Measurements from ENCODE around the gene STK10.
"Not testable (repeated sequence)": the region's sequence is repeated elsewhere in the genome, so short reads cannot be mapped to it uniquely, and the experiment has no call there.

Gene STK10

DNA sequence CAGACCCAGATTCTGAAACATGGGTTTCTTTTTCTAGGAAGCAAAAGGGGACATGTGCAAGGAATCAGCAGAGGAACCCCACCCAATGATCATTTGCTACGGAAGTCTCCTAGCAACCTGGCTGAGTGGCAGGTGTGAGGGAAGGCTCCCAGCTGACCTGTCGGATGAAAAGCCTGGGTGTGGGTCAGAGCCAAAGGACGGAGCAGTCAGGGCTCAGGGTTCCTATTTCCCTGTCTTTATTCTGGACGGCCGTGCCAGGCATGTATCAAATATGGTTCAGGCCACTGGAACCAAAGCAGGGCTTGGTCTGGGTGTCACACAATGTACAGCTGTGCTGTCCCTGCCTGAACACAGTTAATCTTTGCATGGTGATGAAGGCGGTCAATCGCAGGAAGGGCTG lies 20.1 kb downstream of the STK10 start:
- DNase-seq (ENCODE audit: insufficient read length, low spot score) (no peak), FAIRE-seq (no peak)

DNA sequence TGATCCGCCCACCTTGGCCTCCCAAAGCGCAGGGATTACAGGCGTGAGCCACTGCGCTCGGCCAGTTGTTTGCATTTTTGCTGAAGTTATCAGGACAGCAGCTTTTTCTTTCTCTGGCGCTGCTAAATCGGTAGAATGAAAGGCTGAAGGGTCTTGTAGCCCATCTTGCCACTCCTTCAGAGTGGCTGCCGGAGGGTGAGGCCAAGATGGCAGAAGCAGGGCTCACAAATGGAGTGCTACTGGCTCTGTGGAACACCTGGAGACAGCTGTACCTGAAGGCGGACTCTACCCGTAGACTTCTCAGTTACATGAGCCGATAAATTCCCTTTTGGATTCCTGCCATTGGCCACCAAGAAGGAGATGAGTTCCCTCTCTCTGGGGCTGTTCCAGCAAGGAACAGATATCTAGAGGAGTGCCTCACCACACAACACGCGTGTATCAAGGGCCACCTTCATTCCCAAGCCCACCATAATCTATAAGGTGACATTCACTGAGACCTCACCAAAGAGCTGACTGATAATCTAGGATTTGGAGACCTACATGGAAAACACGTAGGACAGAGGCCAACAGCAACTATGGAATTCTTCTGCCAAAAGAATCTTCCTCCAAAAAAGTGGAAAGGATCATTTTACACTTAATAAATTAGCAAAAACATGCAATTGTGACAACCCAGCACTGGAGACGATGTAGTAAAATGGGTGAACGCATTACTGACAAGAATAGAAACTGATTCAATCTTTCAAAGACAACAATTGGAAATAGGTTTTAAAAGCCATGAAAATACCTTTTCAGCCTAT lies 21.8 kb downstream of the STK10 start:
- no peak for FAIRE-seq
- no peak for DNase-seq (ENCODE audit: insufficient read length, low spot score)

DNA sequence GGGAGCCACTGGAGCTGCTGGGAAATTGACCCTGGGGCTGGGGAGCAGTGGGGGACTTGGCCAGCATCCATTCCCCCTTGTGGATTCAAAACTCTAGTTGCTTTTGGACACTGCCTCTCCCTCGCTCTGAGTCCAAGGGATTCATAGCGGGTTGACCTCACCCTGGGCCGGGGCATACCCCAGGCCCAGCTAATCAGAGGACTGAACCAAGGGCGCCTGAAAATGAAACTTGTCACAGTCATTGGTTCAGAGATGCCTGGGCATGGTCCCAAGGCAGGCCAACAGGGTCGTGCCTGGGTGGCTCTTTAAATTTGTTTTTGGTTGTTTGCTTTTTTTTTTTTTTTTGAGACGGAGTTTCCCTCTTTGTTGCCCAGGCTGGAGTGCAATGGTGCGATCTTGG lies 22.6 kb downstream of the STK10 start:
- DNase-seq (ENCODE audit: insufficient read length, low spot score): no peak
- no peak for FAIRE-seq

DNA sequence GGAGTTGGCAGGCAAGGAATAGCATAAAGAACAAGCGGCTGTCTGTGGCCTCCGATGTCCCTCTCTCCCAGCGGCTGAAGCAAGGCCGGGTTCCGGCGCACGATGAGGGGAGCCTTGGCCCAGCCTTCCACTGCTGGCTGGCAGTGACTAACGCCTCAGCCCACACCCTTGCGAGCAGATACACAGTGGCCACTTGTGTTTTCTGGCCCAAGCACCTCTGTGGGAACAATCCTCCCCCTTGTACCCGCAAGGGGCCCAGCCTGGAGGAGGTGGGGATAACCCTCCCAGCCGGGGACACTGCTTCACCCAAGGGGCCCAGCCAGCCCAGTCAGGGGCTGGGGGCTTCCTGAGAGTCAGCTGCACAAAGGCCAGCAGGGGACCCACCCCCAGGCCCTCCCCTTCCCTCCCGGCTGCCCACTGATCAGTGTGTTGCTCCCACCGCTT lies 23.2 kb downstream of the STK10 start:
- no peak for DNase-seq (ENCODE audit: insufficient read length, low spot score)
- FAIRE-seq: no peak

DNA sequence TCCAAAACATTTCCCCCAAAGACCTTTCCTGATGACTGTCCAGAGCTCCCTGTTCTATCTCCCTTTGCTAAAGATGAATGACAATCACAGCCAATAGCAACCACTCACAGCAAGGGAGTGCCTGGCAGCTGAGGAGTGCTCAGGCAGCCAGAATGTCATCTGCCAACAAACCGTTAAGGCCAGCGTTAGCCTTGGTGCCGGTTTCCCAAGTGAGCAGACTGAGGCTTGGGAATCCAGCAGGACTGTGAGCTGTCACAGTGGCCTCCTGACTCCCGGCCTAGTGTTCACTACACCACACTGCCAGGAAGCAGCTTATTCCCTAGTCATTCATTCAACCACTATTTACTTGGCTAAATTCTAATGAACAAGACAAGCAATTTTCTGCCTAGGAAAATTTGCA lies 24.7 kb downstream of the STK10 start:
- no peak for DNase-seq (ENCODE audit: insufficient read length, low spot score)
- no peak for FAIRE-seq

DNA sequence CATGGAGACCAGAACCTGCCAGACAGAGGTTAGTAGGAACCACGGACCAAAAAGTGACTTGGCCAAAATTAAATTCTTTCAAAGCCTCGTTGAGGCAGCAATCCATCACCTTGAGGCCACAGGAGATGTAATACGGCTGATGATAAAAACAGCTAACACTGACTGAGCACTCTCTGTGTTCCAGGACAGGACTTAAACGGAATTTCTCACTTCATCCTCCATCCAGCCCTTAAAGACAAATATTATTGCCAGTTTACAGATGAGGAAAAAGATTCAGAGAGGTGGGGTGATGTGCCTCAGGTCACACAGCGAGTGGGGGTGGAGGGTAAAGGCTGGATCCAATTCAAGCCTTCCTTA lies 25.1 kb downstream of the STK10 start:
- DNase-seq (ENCODE audit: insufficient read length, low spot score) (no peak), FAIRE-seq (no peak)

DNA sequence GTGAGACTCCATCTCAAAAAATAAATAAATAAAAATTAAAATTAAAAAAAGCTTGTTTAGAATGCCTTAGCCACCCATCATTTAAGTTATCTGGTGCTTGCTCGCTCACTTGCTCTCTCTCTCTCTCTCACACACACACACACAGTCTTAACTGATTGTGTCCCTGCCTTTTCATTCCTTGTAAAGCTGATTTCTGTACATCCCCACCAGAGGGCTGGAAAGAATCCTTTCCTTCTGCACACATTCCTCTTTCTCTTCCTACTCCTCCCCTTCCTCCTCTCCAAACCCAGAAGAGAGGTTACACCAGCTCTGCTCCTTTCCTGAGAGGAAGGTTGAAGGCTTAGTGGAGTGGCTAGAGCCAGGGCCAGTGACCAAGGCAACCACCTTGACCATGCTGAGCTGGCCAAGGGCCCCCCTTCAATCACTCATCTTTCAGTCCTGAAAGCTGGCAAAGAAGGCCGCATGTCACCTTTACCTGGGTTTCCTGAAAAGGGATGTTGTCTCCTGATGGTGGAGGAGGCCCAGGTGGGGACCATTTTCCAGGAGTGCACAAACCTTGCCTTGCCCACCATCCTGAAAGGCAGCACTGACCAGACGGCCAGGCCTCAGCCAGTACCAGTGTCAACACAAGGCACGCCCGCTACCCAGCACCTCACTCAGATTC lies 25.6 kb downstream of the STK10 start:
- DNase-seq (ENCODE audit: insufficient read length, low spot score) (no peak), FAIRE-seq (no peak)

DNA sequence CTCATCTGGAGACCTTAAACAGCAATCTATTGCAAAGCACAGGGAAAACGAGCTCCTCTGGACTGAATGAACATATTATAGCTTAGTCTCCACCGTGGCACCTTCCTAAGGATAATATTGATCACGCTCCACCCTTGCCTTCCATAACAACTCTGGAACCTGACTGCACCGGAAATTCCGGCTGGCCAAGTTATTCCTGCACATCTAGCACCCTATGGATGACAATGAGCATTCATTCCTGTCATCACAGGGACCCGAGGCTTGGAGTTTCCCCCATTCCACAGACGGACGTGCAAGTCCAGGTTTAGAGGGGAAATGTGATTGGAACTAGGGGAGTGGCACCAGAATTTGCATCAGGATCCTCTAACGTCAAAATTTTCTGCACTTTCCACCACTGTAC lies 27.5 kb downstream of the STK10 start:
- no peak for DNase-seq (ENCODE audit: insufficient read length, low spot score)
- FAIRE-seq: no peak

DNA sequence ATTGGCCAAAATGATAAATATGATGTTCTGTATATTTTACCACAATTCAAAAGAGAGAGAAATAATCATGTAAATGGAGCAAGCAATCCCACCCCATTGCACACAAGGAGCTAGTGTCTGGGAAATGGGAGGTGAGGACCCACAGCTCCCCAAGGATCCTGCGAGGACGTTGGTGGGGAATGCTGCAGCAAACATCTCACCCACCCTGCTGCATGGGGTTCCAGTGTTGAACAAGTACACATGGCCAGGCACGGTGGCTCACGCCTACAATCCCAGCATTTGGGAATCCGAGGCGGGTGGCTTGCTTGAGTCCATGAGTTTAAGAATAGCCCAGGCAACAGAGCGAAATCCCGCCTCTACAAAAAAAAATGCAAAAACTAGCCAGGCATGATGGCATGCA lies 29.0 kb downstream of the STK10 start:
- FAIRE-seq: no peak
- no peak for DNase-seq (ENCODE audit: insufficient read length, low spot score)

DNA sequence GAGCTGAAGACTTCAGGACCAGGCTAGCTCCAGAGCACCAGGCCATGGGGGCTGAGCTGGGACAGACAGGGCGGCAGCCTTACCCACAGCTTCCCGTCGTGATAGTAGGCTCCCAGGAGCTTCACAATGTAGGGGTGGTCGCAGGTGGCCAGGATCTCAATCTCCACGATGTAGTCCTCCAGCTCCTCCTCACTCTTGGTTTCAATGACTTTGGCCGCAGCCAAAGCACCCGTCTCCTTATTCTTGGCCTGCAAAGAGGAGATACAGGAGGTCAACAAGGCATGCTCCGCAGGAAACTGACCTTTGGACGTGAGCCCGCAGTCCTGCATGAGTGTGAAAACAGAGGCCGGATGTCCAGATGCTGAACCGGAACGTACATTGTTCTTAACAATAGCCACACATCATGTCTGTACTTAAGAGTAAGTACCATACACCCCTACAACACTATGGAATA lies 31.5 kb downstream of the STK10 start:
- DNase-seq (ENCODE audit: insufficient read length, low spot score) (no peak), FAIRE-seq (no peak)

DNA sequence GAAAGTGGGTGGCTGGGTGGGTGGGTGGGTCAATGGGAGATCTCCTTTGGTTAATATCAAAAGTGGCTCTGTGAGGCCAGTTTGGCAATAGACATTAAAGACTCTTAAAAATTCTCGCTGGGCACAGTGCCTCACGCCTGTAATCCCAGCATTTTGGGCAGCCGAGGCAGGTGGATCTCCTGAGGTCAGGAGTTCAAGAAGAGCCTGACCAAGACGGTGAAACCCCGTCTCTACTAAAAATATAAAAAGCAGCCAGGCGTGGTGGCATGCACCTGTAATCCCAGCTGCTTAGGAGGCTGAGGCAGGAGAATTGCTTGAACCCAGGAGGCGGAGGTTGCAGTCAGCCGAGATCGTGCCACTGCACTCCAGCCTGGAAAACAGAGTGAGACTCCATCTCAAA lies 32.9 kb downstream of the STK10 start:
- DNase-seq (ENCODE audit: insufficient read length, low spot score); FAIRE-seq: not testable (repeated sequence)

DNA sequence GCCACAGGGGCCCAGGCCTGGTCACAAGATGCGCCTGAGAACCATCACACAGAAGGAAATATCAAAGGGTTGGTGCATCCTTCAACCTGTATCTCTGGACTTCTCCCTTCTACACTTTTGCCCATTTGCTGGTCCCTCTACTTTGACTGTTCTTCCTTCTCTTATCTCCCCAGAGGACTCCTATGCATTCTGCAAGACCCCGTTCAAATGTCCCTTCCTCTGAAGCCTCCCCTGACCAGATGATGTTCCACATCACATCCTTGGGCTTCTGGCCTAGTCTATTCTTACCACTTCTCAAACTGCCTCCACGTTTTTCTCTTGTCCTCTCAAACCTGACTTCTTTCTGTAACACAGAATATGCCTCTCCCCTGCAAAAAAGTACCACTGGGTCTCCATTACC lies 34.3 kb downstream of the STK10 start:
- FAIRE-seq (no peak), DNase-seq (ENCODE audit: insufficient read length, low spot score) (no peak)

DNA sequence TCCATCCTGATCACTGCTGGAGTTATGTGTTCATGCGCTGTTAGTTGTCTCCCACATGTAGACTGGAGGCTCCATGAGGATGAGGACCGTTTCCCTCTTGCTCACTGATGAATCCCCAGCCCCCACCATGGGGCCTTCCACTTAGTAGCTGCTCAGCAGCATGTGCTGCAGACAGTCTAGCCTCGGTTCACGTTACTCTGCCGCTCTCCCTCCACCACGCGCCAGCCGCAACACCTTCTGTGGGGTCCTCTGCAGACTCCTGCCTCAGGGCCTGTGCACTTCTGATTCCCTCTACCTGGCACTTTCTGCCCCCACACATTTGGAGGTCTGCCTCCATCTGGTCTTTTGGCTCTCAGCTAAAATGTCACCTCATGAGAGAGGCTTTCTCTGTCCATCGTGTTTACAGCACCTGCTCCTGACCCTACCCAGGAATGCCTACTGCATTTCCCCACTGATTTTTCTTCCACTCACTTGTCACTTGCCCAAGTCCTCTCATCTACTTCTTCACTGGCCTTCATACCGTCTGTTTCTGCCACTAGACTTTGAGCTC lies 36.3 kb downstream of the STK10 start:
- no peak for FAIRE-seq
- DNase-seq (ENCODE audit: insufficient read length, low spot score): no peak

DNA sequence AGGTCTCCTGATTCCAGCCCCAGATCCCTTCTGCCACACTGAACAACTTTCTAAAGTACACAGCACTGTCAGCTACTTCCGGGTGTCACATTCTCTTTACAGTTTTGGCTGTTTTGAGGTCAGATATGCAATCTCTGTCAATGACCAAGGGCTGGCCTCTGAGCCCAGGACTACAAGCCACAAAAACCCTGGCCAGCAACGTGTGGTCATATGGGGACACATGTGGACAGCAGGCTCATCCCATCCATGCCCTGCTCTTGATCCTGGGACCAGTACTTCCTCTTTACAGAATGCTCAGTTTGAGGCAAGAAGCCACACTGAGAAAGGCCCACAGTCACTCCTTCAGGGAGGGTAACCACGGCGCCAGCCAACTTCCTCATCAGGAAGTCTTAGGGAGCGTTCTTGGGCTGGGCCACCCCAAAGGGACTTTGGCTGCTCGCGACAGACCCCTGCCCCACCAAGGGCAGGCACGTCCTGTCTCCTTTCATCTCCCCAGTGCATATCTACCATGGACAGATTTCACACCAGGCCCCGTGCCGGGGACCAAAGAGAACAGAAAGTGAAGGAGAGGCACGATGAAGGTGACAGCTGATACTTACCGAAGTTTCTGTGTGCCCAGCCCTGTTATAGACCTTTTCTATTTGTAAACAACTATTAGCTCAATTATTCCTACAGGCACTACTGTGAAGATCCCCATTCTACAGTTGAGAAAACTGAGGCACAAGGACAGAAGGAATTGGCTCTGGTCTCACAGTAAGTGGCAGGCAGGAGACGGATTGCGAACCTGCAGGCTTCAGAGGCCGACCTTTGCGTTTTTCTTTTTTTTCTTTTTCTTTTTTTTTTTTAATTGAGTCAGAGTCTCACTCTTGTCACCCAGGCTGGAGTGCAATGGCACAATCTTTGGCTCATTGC lies 37.3 kb downstream of the STK10 start:
- FAIRE-seq (no peak), DNase-seq (ENCODE audit: insufficient read length, low spot score) (no peak)

DNA sequence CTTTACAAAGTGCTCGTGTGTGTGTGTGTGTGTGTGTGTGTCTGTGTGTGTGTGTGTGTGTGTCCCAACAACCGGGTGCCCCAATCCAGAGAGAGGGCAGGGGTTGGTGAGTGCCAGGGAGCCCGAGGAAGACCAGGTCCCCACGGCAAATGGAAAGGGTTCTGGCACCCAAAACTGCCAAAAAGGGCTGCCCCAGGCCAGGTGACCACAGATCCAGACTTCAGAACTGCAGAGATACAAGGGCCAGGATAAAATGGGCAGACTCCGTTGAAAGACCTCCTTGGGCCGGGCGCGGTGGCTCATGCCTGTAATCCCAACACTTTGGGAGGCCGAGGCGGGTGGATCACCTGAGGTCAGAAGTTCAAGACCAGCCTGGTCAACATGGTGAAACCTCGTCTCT lies 38.5 kb downstream of the STK10 start:
- DNase-seq (ENCODE audit: insufficient read length, low spot score); FAIRE-seq: not testable (repeated sequence)

DNA sequence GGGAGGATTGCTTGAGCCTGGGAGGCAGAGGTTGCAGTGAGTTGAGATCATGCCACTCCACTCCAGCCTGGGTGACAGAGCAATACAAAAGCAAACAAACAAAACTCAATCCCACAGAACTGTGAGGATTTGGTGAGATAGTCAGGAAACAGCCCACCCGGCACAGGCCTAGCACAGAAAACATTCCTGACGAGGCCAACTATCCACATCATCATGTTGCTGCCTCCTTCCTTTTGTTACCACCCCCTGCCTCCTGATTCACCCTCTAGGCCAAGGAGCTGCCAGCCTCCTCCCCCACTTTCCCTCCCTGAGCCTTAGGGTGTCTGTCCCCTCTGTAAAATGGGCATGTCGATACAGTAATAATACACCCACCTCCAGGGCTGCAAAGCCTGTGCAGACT lies 39.0 kb downstream of the STK10 start:
- FAIRE-seq (no peak), DNase-seq (ENCODE audit: insufficient read length, low spot score) (no peak)

DNA sequence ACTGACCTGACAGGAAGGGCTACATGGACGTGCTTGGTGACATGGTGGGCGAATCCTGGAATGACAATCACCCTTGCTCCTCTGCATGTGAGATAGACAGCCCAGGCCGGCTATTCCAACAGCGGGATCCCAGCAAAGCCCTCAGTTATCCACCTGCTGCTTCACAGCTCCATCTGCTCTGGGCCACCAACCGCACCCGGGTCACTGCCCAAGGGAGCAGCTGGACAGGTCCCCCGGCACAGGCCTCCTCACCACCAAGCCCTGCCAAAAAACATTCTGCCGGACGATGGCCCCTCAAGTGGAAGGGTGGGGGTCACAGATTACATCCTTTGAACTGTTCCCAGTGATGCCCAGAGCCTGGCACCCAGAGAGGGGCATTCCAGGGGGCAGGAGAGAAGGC lies 39.6 kb downstream of the STK10 start:
- DNase-seq (ENCODE audit: insufficient read length, low spot score) (no peak), FAIRE-seq (no peak)

DNA sequence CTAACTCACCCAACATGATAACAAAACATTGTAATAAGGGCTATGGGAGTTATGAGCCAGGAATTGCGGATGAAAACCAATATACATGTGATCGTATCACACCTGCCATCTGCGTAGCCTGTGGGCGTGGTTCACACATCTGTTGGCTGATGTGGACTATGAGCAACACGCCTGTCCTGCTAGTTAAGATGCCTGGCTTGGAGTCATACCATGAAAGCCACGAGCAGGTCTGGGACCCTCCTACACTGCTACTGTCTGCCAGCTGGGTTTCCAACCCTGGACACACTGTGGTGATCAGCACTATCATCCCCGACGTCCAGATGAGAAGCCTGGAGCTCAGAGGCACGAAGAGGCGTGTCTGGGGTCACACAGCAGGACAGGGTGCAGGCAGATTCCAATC lies 40.2 kb downstream of the STK10 start:
- FAIRE-seq (no peak), DNase-seq (ENCODE audit: insufficient read length, low spot score) (no peak)

DNA sequence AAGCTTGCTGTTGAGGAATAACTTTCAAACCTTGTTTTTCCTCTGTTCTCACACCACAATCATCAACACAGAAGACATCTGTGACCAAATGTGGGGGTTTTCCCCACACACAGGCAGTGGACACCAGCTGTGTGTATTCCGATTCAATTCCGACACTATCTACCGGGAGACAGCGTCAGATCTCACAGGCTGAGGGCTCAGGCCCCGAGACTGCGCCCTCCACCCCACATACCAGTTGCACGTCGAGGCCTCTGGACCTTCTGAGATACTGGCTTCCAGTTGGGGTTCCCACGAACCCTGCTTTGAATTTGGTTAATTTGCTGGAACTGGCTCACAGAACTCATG lies 41.3 kb downstream of the STK10 start:
- no peak for FAIRE-seq

DNA sequence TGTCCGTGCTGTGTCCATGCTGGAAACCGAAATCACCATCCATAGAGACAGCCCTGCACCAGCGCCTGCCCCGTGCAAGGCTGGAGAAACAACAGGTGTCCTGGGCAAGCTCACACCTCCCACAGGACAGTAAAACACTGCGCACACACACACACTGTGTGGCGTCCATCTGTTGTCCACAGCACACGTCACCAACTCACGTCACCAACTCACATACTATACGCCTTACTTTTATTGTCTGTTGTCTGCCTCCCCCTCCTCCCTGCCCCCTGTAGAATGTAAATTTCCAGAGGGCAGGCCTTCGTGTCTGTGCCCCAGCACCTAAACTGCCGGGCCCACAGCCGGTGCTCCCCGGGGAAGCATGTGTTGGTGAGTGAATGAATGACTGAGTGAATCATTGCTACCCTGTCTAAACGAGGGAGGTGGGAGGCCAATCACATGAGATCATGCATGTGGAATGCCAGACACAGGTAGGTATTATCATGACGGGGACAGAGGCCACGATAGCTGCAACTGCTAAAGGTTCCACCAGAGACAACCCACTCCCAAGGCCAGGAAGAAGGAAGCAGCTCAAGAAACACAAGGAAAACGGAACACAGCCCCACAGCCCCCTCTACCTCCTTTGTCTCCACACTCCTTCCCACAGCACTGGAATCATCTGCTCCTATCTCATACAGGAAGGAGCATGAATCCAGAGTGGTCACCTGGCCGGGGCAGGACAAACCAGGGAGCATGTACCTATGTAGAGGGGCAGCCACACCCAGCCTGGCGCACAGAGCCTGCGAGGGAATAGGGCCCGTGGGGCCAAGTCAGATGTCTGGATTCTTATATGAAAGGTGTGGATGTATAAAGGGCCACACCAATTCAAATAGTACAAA lies 41.9 kb downstream of the STK10 start:
- DNase-seq (ENCODE audit: insufficient read length, low spot score) (no peak), FAIRE-seq (no peak)

More for the DNA sequence above, 41.3 kb downstream of the STK10 start:
- DNase-seq (ENCODE audit: insufficient read length, low spot score): no peak

Measured in HTR-8/SVneo (cell line).